Measurements from ENCODE around the gene TAGLN2.

The TAGLN2 gene

GRCh38 chr1:159869607-159870006 lies 55.7 kb downstream of the TAGLN2 start:
- no peak for DNase-seq

DNA sequence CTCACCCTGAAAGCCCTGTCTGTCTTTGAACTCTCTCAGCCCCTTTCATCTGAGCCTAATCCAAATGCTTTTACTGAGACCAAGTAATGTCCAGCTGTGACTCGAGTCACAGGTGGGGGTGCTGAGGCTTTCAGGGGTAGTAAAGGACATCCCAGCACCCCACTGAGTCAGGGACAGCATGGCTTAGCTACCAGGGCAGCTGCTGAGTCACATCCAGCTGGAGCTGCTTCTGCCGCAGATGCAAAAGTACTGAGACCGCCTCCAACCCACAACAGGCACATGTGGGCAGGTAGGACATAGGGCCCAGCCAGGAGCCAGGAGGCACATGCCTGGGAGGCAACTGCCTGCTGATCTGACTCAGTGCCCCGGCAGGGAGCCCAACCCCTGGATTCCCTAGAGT lies 56.1 kb downstream of the TAGLN2 start:
- peak; percentile 50 for DNase-seq

DNA sequence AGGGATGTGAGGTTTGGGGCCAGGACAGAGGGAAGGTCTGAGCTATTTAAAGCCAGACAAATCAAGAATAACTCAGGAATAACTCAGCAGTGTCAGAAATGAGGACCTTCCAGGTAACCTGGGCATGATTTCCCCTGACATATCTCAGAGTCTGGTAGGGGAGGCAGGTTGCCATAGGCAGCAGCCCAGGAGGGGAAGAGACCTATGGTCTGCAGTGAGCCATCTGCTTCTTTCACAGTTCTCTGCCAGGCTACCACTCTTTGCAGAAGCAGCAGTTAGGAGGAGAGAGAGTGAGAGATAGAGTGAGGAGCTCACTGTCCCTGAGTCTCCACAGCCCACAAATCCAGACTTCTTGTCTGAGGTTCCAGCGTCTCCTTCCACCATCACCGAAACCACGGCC lies 56.5 kb downstream of the TAGLN2 start:
- DNase-seq = no peak

Measured in fibroblast of skin of abdomen (primary cell).